ENCODE measurements around the gene CNTN2.

CNTN2 gene

GRCh38 chr1:205046870-205047269 is 3.9 kb downstream of the CNTN2 start:
- TF ChIP-seq REST (IDR thresholded peaks at IDR 0.05; ENCODE audit: insufficient read depth in 1 of 2, low read depth in 2 of 2, low read length in 2 of 2) (no peak), SIN3A (IDR thresholded peaks at IDR 0.05; ENCODE audit: borderline replicate concordance, insufficient read depth, low read length) (no peak), POLR2AphosphoS5 (IDR thresholded peaks at IDR 0.05; ENCODE audit: low read depth, low read length) (no peak), FOXP2 (optimal IDR thresholded peaks at IDR 0.05; ENCODE audit: borderline replicate concordance, extremely low read depth, extremely low read length, insufficient read depth) (no peak), TAF1 (IDR thresholded peaks at IDR 0.05; ENCODE audit: borderline replicate concordance, insufficient read depth, low read length) (no peak)

DNA sequence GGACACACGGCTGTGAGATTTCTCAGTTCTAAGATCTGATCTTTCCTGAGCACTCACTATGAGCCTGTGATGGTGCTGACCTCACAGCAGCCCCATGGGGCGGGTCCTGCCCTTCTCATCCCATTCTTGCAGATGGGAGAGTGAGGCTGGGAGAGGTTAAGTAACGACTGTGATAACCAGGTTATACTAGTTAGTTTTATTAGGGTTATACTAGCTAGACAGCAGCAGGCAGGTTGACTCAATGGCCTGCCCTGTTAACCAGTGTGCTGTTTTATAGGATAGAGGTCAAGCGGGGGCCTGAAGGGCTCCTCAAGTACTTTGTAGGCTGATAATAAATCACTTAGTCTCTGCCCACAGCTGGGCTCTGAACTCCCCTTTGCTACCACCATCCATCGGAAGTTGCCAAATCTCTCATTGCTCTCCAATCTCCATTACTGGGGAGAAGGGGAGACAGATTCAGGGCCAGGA is 4.8 kb downstream of the CNTN2 start:
- no peak for TF ChIP-seq REST (IDR thresholded peaks at IDR 0.05; ENCODE audit: insufficient read depth in 1 of 2, low read depth in 2 of 2, low read length in 2 of 2)
- TF ChIP-seq SIN3A (IDR thresholded peaks at IDR 0.05; ENCODE audit: borderline replicate concordance, insufficient read depth, low read length): no peak
- no peak for TF ChIP-seq TAF1 (IDR thresholded peaks at IDR 0.05; ENCODE audit: borderline replicate concordance, insufficient read depth, low read length)
- TF ChIP-seq POLR2AphosphoS5 (IDR thresholded peaks at IDR 0.05; ENCODE audit: low read depth, low read length): no peak
- no peak for TF ChIP-seq FOXP2 (optimal IDR thresholded peaks at IDR 0.05; ENCODE audit: borderline replicate concordance, extremely low read depth, extremely low read length, insufficient read depth)

- no peak for TF ChIP-seq FOXP2 (optimal IDR thresholded peaks at IDR 0.05; ENCODE audit: borderline replicate concordance, extremely low read depth, extremely low read length, insufficient read depth)
- no peak for TF ChIP-seq SIN3A (IDR thresholded peaks at IDR 0.05; ENCODE audit: borderline replicate concordance, insufficient read depth, low read length)
- no peak for TF ChIP-seq TAF1 (IDR thresholded peaks at IDR 0.05; ENCODE audit: borderline replicate concordance, insufficient read depth, low read length)
- no peak for TF ChIP-seq REST (IDR thresholded peaks at IDR 0.05; ENCODE audit: insufficient read depth in 1 of 2, low read depth in 2 of 2, low read length in 2 of 2)
- TF ChIP-seq POLR2AphosphoS5 (IDR thresholded peaks at IDR 0.05; ENCODE audit: low read depth, low read length): no peak
These were observed 5.4 kb downstream of the CNTN2 start for GRCh38 chr1:205048382-205048781.

- TF ChIP-seq FOXP2 (optimal IDR thresholded peaks at IDR 0.05; ENCODE audit: borderline replicate concordance, extremely low read depth, extremely low read length, insufficient read depth) (no peak), POLR2AphosphoS5 (IDR thresholded peaks at IDR 0.05; ENCODE audit: low read depth, low read length) (no peak), SIN3A (IDR thresholded peaks at IDR 0.05; ENCODE audit: borderline replicate concordance, insufficient read depth, low read length) (no peak), TAF1 (IDR thresholded peaks at IDR 0.05; ENCODE audit: borderline replicate concordance, insufficient read depth, low read length) (no peak), REST (IDR thresholded peaks at IDR 0.05; ENCODE audit: insufficient read depth in 1 of 2, low read depth in 2 of 2, low read length in 2 of 2) (no peak)
These were observed 6.5 kb downstream of the CNTN2 start for GRCh38 chr1:205049479-205049878.

- TF ChIP-seq FOXP2 (optimal IDR thresholded peaks at IDR 0.05; ENCODE audit: borderline replicate concordance, extremely low read depth, extremely low read length, insufficient read depth) (no peak), REST (IDR thresholded peaks at IDR 0.05; ENCODE audit: insufficient read depth in 1 of 2, low read depth in 2 of 2, low read length in 2 of 2) (no peak), POLR2AphosphoS5 (IDR thresholded peaks at IDR 0.05; ENCODE audit: low read depth, low read length) (no peak), TAF1 (IDR thresholded peaks at IDR 0.05; ENCODE audit: borderline replicate concordance, insufficient read depth, low read length) (no peak), SIN3A (IDR thresholded peaks at IDR 0.05; ENCODE audit: borderline replicate concordance, insufficient read depth, low read length) (no peak)
These were observed 9.7 kb downstream of the CNTN2 start for GRCh38 chr1:205052690-205053089.
